GM19025 (cell line): Measurements from ENCODE around the gene ACSL3.
"Not testable (repeated sequence)": the region's sequence is repeated elsewhere in the genome, so short reads cannot be mapped to it uniquely, and the experiment has no call there.

Experiments used
- ATAC-seq: cut with Tn5 transposase; IDR thresholded peaks from one replicate; pipeline ENCODE4 v1.9.1; 2021; ENCODE audit warnings: mild to moderate bottlenecking, low read depth, moderate library complexity; ENCODE audit not compliant: unreplicated experiment

ACSL3 gene

GRCh38 chr2:222860740-222861410 lies at the start of gene ACSL3:
ACSL3 (plus strand) TSS chr2:222861036; CDS start chr2:222908773, 47,737 bp downstream.
- ATAC-seq, result peak; percentile 99

- ATAC-seq, result no peak
Observed at GRCh38 chr2:222811828-222812227, 49.0 kb upstream of the ACSL3 start.

- ATAC-seq, result peak; percentile 94
Observed at GRCh38 chr2:222813177-222813843, 47.5 kb upstream of the ACSL3 start.

DNA sequence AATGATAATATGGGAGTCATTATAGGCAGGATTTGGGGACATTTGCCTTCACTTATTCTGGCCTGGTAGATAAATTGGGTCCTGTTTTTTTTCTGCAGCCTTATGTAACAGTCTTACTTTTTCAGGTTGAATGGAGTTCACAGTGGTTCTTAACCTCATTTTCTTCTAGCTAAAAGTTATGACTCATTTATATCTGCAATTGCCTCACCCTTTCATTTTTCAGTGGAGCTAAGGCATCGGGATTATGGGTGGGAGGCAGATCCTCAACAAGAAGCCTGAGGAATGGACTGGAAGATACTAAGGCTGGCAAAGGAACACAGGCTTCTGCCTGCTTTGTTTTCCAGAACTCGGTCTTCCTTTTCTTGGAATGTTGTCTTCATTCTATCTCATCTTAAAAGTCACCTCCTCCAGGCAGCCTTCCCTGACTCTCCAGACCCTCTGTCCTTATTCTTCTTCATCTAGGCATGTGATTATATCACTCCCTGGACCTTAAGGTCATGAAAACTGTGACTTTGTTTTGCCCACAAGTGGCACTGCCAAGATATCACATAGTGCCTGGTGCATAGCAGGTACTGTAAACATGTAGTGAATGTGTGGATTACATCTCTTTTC lies 41.0 kb upstream of the ACSL3 start:
- no peak for ATAC-seq

DNA sequence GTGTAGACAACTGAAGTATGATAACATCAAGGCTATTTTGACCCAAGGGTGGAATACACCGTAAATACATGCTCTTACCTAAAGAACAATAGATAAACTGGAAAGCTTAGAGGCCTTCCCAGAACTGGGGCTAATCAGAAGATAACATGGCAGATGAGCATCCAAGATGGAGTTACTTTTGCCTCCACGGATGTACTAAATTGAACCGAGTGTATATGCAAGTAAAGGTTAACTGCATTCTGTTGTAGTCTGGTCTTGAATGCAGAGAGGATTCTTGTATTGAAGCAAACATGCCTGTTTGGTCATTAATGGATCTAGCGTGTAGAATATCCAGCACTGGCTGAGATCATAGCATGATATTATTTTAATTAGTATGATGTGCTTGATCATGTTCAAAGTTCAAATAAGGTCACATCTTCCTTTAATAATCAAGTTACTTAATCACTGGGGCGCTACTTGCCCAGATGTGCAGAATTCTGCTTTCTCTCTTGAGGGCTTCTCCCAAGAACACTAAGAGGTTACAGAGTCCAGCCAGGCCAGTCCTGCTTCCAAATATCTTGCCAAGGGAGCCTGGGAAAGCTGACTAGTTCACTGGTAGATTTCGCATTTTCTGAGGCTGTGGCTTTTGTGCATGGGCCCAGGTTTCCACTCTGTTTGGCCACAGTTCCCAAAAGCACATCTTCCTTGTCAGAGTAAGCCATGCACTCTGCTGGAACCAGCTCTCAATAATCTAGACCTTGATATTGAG lies 37.5 kb upstream of the ACSL3 start:
- ATAC-seq, result no peak

- ATAC-seq, result no peak
Observed at GRCh38 chr2:222825031-222825430, 35.8 kb upstream of the ACSL3 start.

GRCh38 chr2:222827417-222827816 lies 33.4 kb upstream of the ACSL3 start:
- ATAC-seq, result no peak

GRCh38 chr2:222828572-222828971 lies 32.3 kb upstream of the ACSL3 start:
- ATAC-seq, result no peak

DNA sequence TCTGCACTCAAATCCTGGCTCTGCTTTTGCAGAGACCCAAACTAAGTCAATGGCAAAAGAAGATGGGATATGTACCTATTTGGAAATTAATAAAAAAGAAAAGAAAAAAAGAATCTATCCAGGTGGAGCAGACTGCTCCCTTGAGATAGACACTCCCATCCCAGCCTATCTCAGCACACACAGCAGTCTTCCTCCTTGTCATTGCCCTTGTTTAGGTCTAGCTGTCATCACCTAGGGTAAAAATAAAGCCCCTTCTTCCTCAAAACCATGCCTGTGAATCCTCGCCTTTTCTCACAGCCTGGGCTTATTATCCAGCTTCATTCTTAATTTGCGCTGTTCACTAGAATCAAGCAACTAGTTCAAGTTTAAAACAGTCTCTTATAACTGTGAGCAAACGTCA lies 30.7 kb upstream of the ACSL3 start:
- ATAC-seq, result no peak

DNA sequence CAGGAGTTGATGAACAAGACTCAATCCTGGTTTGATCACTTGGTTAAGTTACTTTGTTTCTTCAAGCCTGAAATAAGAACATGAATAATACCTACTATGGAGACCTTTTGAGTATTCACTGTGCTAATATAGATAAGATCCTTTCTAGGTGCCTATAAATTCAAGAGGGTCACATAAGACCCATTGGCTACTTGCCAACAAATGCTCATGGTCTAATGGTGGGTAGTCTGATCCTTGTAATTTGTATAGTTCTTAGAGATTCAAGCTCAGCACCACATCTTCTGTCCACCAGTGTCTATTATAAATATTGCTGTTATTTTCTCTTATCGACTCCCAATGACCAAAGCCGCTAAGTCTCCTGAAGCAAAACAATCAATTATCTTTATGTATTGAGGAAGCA lies 27.4 kb upstream of the ACSL3 start:
- no peak for ATAC-seq

- no peak for ATAC-seq
Observed at GRCh38 chr2:222835143-222835822, 25.6 kb upstream of the ACSL3 start.

DNA sequence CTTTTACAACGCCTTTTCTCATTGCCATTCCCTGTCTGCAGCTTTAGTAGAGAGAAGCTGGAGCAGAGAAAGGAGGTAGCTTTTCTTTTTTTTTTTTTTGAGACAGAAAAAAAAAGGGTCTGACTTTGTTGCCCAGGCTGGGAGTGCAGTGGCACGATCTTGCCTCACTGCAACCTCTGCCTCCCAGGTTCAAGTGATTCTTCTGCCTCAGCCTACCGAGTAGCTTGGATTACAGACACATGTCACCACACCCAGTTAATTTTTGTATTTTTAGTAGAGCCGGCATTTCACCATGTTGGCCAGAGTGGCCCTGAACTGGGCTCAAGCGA lies 25.0 kb upstream of the ACSL3 start:
- no peak for ATAC-seq

DNA sequence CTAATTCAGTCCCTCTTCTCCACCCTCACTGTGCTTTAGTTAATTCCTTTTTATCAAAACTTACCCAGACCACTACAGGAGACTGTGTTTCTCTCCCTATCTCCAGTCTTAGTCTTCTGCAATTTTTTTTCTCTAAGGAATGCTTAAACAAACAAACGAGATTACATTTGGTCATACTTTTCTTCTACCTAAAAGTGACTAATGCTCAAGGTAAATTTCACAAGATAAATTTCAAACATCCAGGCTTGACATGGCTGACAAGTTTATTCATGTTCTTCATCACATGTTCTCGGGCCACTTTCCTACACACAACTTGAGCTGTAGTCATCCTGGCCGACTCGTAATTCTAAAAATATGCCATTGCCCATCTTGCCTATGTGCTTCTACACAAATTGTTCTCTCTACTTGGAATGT lies 23.2 kb upstream of the ACSL3 start:
- no peak for ATAC-seq

GRCh38 chr2:222840060-222840802 lies 20.6 kb upstream of the ACSL3 start:
- ATAC-seq, result no peak

DNA sequence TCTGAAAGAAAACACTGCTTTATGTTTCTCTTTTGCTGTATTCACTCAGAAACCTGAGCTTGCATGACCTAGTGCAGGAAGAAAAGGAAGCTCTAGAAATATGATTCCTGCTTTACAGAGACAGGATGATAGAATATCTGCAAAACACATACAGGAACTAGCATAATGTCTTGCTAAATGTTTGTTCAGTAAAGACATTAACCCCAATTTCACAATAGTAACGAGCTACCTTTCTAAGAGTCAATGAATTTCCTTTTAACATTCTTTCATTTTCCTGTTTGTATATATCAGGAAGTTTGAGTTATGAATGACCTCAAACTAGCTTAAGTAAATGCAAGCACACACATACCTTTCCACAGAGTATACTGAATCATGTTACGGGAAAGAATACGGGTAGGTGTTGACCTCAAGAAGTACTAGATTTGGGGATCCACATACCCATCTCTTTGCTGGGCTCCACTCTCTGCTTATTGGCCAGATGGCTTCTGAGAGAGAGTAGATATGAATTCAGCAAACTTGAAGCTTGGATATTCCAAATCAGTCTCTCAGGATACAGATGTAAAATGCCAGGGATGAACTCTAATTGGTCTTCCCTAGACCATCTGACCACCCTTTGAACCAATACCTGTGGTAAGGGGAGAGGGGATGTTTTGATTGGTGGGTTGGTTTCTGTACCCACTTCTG lies 18.2 kb upstream of the ACSL3 start:
- ATAC-seq, result no peak

DNA sequence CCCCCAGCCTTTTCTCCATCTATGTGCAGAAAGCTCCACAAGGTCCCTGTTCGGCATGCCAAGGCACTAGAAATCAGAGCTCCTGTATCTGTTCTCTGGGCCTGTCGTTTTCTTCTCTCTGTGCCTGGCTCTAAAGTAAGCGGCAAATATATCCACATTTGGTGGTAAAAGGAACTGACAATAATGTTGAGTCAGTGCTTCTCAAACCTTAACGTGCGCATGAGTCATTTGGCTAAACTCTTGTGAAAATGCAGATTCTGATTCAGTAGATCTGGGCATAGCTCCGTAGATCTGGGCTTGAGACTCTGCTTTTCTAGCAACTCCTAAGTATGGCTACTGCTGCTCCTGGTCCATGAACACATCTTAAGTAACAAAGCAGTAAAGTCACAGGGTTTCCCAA lies 16.5 kb upstream of the ACSL3 start:
- no peak for ATAC-seq

GRCh38 chr2:222845314-222845713 lies 15.5 kb upstream of the ACSL3 start:
- not testable (repeated sequence) for ATAC-seq

DNA sequence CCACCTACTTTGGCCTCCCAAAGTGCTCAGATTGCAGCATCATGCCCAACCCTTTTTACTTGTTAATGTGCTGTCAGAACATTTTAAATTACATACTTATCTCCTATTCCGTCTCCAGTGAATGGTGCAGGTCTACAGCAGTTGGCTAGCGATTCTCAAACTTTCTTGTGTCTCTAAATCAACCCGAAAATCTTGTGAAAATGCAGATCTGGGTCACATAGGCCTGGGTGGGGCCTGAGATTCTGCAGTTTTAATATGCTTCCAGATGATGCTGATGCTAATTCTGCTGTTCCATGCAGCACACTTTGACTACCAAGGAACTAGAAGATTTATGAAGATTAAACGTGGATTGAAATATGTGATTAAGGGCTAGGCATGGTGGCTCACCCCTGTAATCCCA lies 14.8 kb upstream of the ACSL3 start:
- no peak for ATAC-seq

- not testable (repeated sequence) for ATAC-seq
Observed at GRCh38 chr2:222848031-222848430, 12.8 kb upstream of the ACSL3 start.
